HG02588 (cell line): ENCODE results near the gene MTIF2.
"Not testable (repeated sequence)": the region's sequence is repeated elsewhere in the genome, so short reads cannot be mapped to it uniquely, and the experiment has no call there.

Experiments used
- ATAC-seq: cut with Tn5 transposase; IDR thresholded peaks from one replicate; pipeline ENCODE4 v1.9.1; 2021; ENCODE audit warnings: mild to moderate bottlenecking, moderate library complexity; ENCODE audit not compliant: unreplicated experiment

MTIF2 gene

GRCh38 chr2:55204536-55204935 is 64.5 kb downstream of the MTIF2 start:
- no peak for ATAC-seq

- ATAC-seq: no peak
Observed at GRCh38 chr2:55200416-55200815, 68.6 kb downstream of the MTIF2 start.

- no peak for ATAC-seq
Observed at GRCh38 chr2:55196526-55196925, 72.5 kb downstream of the MTIF2 start.

- ATAC-seq: not testable (repeated sequence)
Observed at GRCh38 chr2:55191888-55192287, 77.1 kb downstream of the MTIF2 start.

- ATAC-seq: not testable (repeated sequence)
Observed at GRCh38 chr2:55186837-55187236, 82.2 kb downstream of the MTIF2 start.
